ENCODE measurements around the gene SMG6.

SMG6 gene

DNA sequence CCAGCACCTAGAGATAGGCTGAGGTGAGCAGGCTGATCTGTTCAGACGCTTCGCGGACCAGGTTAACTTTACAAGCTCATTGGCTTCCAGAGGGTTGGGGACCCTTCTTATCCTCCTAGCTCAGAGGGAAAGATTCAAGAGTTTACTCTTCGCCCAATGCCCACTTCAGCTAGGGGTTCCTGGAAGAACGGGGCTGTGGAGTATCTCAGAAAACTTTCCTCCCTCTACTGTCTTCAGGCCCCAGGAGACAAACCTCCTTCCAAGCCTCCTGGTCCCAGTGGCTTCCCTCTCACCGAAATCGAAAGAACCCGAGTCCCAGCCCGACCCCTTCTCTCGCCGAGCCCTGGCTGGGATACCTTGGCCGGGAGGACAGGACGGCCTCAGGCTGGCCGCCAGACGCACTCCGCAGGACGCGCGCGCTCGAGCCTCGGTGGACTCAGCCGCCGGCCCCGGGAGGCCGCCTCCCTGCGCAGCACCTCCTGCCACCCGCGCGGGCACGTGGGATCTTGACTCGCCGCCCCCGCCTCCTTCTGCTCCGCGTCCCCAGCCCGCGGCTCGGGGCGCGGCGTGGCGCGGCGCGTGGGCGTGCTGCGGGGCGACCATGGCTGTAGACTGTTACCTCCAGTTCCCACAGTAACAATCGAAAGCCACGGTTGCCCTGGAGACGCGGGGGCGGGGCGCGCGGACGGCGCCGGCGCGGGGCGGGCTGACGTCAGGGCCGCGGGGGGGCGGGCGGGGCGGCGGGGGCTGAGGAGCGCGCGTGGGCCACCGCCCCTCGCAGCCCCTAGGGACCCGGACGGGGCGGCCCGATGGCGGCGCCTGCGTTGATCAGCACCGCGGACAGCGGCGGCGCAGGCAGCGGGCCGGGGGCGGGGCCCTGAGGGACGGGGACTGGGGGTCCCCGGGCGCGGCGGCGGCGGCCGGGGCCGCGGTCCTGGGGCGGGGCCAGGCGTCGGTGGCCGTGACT lies 254.0 kb downstream of the SMG6 start:
- peak; percentile 85 for DNase-seq (ENCODE audit: low read depth)

DNA sequence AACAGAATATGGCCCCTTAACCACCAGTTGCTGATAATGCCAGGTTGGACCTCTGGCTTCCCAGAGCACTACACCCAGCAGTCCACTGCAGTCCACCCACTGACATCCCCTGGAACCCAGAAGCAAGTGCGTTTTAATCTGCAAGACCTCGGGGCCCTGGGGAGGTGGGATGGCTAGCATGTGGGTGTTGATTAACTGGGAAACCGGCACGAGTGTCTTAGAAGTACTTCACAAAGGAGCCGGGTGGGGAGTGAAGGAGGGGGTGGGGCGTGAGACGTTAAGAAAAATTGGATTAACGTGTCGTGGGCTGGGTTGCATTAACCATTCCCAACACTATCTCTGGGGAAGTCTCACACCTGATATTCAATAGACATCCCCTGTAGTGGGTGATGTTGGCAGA lies 254.8 kb downstream of the SMG6 start:
- DNase-seq (ENCODE audit: low read depth) = no peak

- no peak for DNase-seq (ENCODE audit: low read depth)
Observed at GRCh38 chr17:2047590-2047989, 256.0 kb downstream of the SMG6 start.

DNA sequence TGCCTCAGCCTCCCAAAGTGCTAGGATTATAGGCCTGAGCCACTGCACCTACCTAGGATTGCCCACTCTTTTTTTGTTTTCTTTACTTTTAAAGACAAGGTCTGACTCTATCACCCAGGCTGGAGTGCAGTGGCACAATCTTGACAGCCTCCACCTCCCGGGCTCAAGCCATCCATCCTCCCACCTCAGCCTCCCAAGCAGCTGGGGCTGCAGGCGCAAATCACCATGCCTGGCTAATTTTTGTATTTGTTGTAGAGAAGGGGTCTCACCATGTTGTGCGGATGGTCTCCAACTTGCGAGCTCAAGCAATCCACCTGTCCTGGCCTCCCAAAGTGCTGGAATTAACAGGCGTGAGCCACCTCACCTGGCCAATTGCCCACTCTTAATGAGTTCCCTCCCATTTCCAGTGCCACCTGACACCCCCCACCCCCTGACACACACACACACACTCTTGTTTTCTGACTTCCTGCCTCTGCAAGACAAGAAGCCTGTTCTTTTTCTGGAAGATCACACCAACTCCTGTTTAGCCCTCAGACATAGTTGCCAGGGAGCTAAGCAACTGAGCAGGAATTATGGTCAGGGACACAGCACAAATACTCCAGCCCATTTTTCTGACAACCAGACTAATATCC lies 259.2 kb downstream of the SMG6 start:
- DNase-seq (ENCODE audit: low read depth) = no peak

GRCh38 chr17:2043785-2044184 lies 259.8 kb downstream of the SMG6 start:
- DNase-seq (ENCODE audit: low read depth) = no peak

GRCh38 chr17:2042933-2043332 lies 260.7 kb downstream of the SMG6 start:
- DNase-seq (ENCODE audit: low read depth) = no peak

GRCh38 chr17:2042390-2042847 lies 261.2 kb downstream of the SMG6 start:
- DNase-seq (ENCODE audit: low read depth) = no peak

- peak; percentile 97 for DNase-seq (ENCODE audit: low read depth)
Observed at GRCh38 chr17:2041561-2042389, 261.8 kb downstream of the SMG6 start, which contains the start of gene OVCA2. OVCA2 (plus strand) TSS chr17:2042022; CDS start chr17:2042048, 26 bp downstream.

- DNase-seq (ENCODE audit: low read depth) = no peak
Observed at GRCh38 chr17:2040942-2041560, 262.5 kb downstream of the SMG6 start.

GRCh38 chr17:2040219-2040827 lies 263.3 kb downstream of the SMG6 start:
- DNase-seq (ENCODE audit: low read depth) = no peak

- no peak for DNase-seq (ENCODE audit: low read depth)
Observed at GRCh38 chr17:2037155-2037554, 266.4 kb downstream of the SMG6 start.

GRCh38 chr17:2035541-2036488 lies 267.8 kb downstream of the SMG6 start:
- no peak for DNase-seq (ENCODE audit: low read depth)

GRCh38 chr17:2034806-2035540 lies 268.6 kb downstream of the SMG6 start:
- no peak for DNase-seq (ENCODE audit: low read depth)

DNA sequence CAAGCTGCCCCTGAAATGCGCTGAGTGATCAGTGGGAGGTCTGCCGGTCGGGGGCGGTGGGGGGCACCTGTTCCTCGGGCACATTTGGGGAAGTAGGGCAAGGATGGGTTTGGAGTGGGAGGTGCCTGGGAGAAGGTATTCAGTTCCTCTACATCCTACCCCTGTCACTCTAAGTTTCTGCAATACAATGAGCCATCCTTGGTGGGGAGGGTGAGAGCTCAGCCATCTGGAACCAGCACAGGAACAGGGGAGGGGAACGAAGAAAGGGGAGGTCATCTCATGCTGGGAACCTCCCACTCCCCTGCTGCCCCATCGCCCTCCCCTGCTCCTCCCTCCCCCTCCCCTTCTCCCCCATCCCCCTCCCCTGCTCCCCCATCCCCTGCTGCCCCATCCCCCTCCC lies 269.4 kb downstream of the SMG6 start:
- no peak for DNase-seq (ENCODE audit: low read depth)

GRCh38 chr17:2033153-2033552 lies 270.4 kb downstream of the SMG6 start:
- no peak for DNase-seq (ENCODE audit: low read depth)

GRCh38 chr17:2030779-2031163 lies 272.8 kb downstream of the SMG6 start:
- DNase-seq (ENCODE audit: low read depth) = no peak

DNA sequence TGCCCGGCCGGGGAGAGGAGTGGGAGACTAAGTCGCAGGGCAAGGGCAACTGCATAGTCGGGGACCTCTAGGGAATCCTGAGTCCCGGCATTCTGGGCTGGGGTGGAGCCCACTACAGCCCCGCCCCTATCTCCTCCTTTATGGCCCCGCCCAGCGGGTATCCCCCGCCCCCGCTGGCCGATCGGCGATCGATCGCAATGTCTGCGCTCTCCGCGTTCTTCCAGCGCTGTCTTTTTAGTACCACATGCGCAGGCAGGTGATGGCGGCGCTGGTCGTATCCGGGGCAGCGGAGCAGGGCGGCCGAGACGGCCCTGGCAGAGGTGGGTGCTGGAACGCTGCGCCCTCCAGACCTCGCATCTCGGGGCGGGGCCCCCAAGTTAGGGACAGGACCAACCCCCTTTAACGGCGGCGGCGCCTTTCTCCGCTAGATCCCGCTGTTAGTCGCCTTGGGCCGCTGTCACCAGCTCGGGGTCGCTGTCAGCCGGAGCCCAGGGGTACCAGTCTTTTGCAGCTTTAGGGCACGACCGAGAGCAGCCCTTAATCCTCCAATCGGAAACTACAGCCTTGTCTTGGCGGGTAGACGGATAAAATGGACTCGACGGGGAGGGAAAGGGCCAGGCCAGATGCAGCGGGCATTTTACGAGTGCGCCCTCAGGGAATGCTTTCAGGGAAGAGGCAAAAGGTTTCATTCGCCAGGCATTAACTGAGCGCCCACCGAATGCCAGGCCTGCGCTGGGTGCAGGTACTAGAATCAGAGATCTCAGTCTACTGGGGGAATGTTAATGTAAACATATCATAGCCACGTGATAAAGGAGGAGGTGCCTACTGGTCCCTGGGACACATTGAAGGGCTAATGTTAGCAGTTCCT lies 273.4 kb downstream of the SMG6 start, which contains the start of gene DPH1:
DPH1 (plus strand) TSS at position 243 of the 868 bp plus-strand sequence; CDS start at position 260, 17 bp downstream.
- peak; percentile 75 for DNase-seq (ENCODE audit: low read depth)

GRCh38 chr17:2028737-2029136 lies 274.8 kb downstream of the SMG6 start:
- DNase-seq (ENCODE audit: low read depth) = no peak
